ENCODE measurements around the gene AGBL4.

Gene AGBL4

DNA sequence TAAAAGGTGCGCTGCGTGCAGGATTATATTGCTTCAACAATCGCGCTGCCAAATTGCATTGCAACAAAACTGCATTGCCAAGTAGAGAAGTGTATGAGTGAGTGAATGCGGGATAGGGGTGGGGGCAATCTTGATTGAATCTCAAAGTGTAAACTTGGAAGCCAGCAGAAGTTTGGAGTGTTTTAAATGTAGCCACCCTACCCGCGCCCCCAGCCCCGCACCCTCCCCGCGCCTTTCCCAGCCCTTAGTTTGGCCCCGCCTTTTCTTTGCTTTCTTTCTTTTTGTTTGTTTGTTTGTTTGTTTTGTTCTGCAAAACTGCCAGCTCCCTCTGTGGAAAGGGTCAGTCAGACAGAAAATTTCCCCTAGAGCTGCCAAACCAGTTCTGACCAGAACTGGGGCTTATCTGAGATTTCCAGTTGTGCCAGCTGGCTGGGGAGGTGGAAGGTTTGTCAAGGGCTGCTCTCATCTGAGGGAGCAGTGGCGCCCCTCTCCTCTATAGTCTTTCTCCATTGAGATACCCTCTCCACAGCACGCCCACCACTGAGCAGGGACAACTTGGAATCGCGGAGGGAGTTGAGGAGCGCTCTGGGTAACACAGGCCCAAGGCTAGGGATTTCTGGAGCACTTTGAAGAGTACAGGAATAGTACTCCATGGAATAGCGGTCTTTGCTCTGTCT is 1246.4 kb downstream of the AGBL4 start:
- H3K4me3 ChIP-seq (ENCODE audit: low read depth in 1 of 2, low read length in 1 of 2), result peak overlapping the region in 1 of 2 experiments; percentile 56
- no peaks in the 10 kb centered on the region for H3K36me3 ChIP-seq
- TF ChIP-seq, protein P1, sequence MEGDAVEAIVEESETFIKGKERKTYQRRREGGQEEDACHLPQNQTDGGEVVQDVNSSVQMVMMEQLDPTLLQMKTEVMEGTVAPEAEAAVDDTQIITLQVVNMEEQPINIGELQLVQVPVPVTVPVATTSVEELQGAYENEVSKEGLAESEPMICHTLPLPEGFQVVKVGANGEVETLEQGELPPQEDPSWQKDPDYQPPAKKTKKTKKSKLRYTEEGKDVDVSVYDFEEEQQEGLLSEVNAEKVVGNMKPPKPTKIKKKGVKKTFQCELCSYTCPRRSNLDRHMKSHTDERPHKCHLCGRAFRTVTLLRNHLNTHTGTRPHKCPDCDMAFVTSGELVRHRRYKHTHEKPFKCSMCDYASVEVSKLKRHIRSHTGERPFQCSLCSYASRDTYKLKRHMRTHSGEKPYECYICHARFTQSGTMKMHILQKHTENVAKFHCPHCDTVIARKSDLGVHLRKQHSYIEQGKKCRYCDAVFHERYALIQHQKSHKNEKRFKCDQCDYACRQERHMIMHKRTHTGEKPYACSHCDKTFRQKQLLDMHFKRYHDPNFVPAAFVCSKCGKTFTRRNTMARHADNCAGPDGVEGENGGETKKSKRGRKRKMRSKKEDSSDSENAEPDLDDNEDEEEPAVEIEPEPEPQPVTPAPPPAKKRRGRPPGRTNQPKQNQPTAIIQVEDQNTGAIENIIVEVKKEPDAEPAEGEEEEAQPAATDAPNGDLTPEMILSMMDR (IDR thresholded peaks at IDR 0.05), result no peak
- H3K27me3 ChIP-seq, result peaks cover 25% of the 10 kb centered on the region
- H3K27ac ChIP-seq, result no peak overlapping the region
- H3K9me3 ChIP-seq, result no peaks in the 10 kb centered on the region
- H3K4me1 ChIP-seq (ENCODE audit: control insufficient read depth in 1 of 2, insufficient read depth in 1 of 2, low read depth in 1 of 2, low read length in 1 of 2), result peaks cover 7 to 33% of the 10 kb centered on the region in 2 experiments

DNA sequence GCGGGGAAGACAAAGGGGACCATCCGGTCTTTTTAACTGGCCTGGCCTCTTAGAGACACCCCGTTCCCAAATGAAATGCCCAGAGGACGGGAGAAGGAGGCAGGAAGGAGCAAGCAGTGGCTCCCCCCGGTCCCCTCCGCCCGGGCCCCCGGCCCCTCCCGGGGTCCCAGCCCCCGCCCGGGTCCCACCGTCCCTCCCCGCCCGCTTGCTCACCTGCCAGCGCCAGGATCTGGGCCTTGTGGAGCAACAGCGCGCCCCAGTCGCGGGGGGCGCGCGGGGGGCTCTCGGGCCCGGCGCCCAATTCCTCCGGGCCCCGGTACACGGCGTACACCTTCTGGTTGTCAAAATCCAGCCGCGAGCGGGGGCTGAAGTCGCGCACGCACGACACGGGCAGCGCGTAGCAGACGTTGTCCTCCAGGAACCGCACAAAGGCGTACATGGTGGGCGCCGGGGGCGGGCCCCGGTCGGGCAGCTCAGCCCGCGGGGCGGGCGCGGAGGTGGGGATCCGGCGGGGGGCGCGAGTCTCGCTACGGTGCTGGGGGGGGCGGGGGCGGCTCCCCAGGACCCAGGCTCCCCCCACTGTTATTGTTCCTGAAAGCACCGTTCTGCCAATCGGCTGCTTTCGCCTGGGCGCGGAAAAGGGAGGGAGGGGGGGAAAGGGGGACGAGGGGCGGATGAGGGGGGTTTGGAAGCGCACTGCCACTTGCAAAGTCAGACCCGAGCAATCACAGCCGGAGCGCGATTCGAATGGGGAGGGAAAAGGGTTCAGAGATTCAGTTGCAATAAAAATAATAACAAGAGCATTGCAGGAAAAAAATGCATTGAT is 1247.1 kb downstream of the AGBL4 start, which contains the start of gene BEND5:
Gene BEND5 (minus strand): TSS at position 499 of the 826 bp plus-strand sequence. CDS start 60 bp downstream, at position 439.
- Histone ChIP-seq H3K4me1 (ENCODE audit: control insufficient read depth in 1 of 2, insufficient read depth in 1 of 2, low read depth in 1 of 2, low read length in 1 of 2) (peaks cover 7 to 33% of the 10 kb centered on the region in 2 experiments), H3K4me3 (ENCODE audit: low read depth in 1 of 2, low read length in 1 of 2) (peak within 1 kb of the TSS in 1 of 2 experiments; percentile 56), H3K27me3 (peaks cover 25% of the 10 kb centered on the region), H3K9me3 (no peaks in the 10 kb centered on the region), H3K27ac (no peak within 1 kb of the TSS), H3K36me3 (no peaks in the 10 kb centered on the region)
- TF ChIP-seq, protein P1 (IDR thresholded peaks at IDR 0.05), result no peak

DNA sequence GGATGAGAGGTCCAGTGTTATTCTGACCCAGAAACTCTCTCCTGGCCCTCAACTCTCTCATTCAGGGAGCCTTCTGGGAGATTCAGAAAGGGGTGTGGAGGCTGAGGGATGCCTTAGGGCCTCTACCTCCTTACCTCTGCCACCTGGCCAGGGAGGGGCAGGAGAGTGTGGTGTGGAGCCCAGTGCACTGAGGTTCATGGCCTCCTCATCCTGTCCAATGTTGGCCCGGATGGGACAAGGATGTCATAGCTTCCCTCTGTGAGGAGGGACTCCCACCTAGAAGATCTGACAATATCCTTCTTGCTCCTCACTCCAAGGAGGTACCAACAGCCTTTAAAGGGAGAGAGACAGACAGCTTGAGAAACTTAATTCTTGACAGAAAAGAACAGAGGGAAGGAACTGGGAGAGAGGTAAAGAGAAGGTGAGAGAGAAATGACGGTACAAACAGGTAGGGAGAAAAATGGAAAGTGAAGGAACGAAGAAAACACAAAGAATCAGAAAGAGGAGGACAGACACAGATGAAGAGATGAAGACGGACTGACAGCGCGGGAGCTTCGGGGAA is 1247.8 kb downstream of the AGBL4 start:
- H3K36me3 ChIP-seq, result no peaks in the 10 kb centered on the region
- H3K4me1 ChIP-seq (ENCODE audit: control insufficient read depth in 1 of 2, insufficient read depth in 1 of 2, low read depth in 1 of 2, low read length in 1 of 2), result peaks cover 7 to 33% of the 10 kb centered on the region in 2 experiments
- H3K27me3 ChIP-seq, result peaks cover 25% of the 10 kb centered on the region
- H3K4me3 ChIP-seq (ENCODE audit: low read depth in 1 of 2, low read length in 1 of 2), result peak overlapping the region in 1 of 2 experiments; percentile 56
- TF ChIP-seq, protein P1 (IDR thresholded peaks at IDR 0.05), result no peak
- no peak overlapping the region for H3K27ac ChIP-seq
- H3K9me3 ChIP-seq, result no peaks in the 10 kb centered on the region

DNA sequence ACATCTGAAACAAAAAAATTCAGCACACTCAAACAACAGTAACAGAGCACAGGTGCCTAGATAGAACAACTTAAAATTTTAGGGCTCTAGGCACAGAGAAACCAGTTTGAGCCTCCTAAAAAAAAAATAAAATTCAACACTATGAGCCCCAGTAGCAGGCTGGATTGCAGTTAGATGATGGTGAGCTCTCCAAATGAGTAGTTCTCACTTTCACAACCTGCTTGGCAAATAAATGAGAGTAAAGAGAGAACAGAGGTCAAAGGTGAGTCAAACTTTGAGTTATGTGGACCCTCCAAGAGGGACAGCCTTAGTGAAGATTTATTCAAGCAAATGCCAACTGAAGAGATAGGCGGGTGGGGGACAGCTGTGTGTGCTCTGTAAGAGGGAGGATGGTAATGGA is 1250.6 kb downstream of the AGBL4 start:
- peaks cover 7 to 33% of the 10 kb centered on the region in 2 experiments for H3K4me1 ChIP-seq (ENCODE audit: control insufficient read depth in 1 of 2, insufficient read depth in 1 of 2, low read depth in 1 of 2, low read length in 1 of 2)

DNA sequence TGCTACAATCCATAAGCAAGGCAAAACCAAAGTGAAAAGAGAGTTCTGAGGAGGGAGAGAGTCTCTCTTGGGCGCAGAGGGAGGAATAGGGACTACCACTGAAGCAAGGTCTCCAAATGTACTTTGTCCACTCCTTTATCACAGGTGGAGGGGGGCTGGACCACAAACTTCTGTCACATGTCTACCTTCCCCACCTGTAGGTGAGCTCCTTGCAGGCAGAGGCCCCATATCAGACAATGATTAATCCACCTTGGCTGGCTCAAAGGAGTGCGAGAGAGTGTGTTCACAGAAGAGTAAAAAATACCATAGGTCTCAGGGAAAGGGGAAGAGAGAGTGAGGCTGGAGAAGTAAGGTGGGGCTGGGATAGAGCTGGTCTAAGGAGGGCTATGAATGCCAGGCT is 1251.5 kb downstream of the AGBL4 start:
- Histone ChIP-seq H3K27me3 (peaks cover 15% of the 10 kb centered on the region), H3K4me1 (ENCODE audit: control insufficient read depth in 1 of 2, insufficient read depth in 1 of 2, low read depth in 1 of 2, low read length in 1 of 2) (peaks cover 7 to 27% of the 10 kb centered on the region in 2 experiments), H3K36me3 (no peaks in the 10 kb centered on the region), H3K27ac (no peak overlapping the region), H3K4me3 (ENCODE audit: low read depth in 1 of 2, low read length in 1 of 2) (no peak overlapping the region), H3K9me3 (no peaks in the 10 kb centered on the region)
- TF ChIP-seq, protein P1 (IDR thresholded peaks at IDR 0.05), result no peak

More for the DNA sequence above, 1250.6 kb downstream of the AGBL4 start:
- no peaks in the 10 kb centered on the region for H3K9me3 ChIP-seq
- H3K27ac ChIP-seq, result no peak overlapping the region
- TF ChIP-seq, protein P1 (IDR thresholded peaks at IDR 0.05), result no peak
- peaks cover 24% of the 10 kb centered on the region for H3K27me3 ChIP-seq
- H3K36me3 ChIP-seq, result no peaks in the 10 kb centered on the region
- no peak overlapping the region for H3K4me3 ChIP-seq (ENCODE audit: low read depth in 1 of 2, low read length in 1 of 2)

Data from neutrophil (primary cell).